HG03558 (cell line): ENCODE results near the gene ATP9B.
"Not testable (repeated sequence)": the region's sequence is repeated elsewhere in the genome, so short reads cannot be mapped to it uniquely, and the experiment has no call there.

Experiments used
- ATAC-seq: cut with Tn5 transposase; IDR thresholded peaks from one replicate; pipeline ENCODE4 v1.9.1; 2021; ENCODE audit warnings: moderate number of reproducible peaks; ENCODE audit not compliant: unreplicated experiment; ENCODE audit errors: extremely low read depth

ATP9B gene

DNA sequence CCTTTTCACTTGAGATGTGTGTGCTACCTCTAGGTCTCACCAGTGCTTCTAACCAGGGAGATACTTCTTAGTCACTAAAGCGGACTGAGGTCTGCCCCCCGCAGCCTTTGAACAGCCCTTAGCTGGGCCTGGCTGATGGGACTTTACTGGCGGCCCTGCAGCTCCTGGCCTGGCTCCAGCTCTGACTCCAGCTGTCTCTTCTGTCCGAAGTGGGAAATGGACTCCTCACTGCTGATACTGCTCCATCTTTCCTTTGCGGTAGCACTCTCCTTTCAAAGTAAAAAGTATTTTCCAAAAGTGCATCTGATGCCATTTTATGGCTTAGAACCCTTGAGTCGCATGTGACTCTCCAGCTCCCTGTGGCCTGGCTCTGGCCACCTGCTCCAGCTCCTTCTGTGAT lies 64.5 kb downstream of the ATP9B start:
- ATAC-seq = no peak

DNA sequence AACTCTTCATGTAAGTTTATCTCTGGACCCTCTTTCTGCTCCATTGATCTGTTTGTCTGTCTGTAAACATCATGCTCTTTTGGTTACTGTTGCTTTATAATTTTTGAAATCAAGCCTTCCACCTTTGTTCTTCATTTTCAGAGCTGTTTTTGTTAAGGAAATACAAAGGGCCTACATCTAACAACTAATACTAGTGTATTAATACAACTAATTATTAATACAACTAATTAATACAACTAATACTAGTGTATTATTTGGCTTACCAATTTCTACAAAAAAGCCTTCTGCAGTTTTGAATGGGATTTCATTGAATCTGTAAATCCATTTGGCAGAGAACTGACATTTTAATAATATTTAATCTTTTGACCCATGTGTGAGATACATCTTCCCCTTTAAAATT lies 66.7 kb downstream of the ATP9B start:
- no peak for ATAC-seq

DNA sequence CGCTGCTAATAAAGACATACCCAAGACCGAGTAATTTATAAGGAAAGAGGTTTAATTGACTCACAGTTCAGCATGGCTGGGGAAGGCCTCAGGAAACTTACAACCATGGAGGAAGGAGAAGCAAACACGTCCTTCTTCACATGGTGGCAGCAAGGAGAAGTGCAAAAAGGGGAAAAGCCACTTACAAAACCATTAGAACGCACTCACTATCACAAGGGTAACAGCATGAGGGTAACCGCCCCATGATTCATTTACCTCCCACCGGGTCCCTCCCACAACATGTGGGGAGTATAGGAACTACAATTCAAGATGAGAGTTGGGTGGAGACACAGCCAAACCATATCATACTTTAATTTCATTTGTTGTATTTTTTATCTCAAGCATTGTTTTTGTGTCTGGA lies 67.5 kb downstream of the ATP9B start:
- no peak for ATAC-seq

DNA sequence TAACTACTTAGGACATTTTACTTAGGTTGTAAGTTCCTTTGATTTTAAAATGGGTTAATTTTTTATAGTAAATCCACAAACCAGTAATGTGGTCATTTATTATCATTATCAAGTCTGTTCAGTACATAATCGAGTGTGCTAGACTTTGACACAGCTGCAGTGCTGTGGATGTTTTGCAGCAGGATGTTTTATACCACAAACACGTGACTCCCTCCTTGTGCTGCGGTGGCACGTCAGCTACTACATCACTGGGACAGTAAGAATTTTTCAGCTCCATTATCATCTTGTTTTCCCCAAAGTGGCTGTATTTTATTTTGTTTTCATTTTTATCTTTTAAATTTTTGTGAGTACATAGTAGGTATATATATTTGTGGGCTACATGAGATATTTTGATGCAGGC lies 70.0 kb downstream of the ATP9B start:
- ATAC-seq = no peak

DNA sequence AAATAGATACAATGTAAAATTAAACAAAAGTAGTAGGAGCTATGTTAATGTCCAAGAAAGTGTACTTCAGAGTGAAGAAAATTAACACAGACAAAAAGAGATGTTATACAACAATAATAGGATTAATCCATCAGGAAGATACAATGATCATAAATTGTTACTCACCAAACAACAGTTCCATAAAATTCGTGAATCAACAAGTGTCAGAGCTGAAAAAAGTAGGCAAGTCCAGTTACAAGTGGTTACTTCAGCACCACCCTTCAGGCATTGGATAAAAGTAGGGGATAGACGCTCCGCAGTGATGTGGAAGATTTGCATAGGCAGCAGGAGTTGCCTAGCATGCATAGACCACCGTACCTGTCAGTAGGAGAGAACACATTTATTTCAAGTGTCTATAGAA lies 77.8 kb downstream of the ATP9B start:
- ATAC-seq = no peak

DNA sequence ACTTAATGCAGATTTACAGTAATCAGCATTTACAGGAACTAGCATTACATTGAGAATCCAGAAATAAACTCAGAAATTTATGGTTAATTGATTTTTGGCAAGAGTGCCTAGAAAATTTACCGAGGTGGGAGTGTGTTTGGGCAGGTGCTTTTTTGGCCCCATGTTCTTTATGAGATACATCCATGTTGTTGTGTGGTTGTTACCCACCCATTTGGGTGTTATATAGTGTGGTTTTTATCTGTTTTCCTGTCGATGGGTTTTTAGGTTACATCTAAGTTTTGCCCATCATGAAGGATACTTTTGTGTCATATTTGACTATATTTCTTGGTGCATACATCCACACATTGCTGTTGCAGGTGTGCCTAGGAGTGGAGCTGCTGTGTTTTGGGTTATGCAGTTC lies 82.0 kb downstream of the ATP9B start:
- ATAC-seq = no peak

DNA sequence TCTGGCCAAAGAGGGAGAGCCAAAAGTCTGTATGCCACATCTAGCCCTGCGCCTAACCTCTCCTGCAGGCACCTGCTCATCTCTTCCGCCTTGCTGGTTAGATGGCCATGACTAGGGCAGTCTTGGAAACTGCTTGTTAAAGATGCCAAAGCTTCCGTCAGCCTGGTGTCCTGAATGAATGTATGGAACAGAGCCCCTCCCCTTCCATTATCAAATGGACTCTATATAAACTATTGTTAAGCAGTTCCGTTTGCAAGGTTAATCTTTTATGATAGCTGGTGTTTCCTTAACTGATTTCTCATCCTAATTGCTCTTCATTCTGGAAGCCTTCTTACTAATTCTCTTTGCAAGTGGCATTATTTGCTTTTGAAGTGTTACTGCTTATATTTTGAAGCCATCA lies 87.1 kb downstream of the ATP9B start:
- no peak for ATAC-seq

DNA sequence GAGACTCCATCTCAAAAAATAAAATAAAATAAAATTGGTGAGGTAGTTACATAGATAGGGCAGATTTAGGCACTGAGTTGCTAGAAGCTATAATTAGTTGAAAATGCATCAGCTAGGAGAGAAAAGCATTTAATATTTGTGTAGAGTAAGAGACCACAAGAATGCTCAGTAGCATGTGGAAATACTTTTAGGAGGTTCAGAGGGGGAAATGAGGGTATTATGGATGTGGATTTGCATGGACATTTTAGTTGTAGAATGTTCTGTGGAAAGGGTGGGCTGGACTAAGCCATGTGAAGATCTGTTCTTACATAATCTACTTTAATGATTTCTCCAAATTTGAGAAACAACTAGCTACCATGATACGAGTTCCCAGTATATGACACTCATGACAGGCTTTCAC lies 95.5 kb downstream of the ATP9B start:
- no peak for ATAC-seq

DNA sequence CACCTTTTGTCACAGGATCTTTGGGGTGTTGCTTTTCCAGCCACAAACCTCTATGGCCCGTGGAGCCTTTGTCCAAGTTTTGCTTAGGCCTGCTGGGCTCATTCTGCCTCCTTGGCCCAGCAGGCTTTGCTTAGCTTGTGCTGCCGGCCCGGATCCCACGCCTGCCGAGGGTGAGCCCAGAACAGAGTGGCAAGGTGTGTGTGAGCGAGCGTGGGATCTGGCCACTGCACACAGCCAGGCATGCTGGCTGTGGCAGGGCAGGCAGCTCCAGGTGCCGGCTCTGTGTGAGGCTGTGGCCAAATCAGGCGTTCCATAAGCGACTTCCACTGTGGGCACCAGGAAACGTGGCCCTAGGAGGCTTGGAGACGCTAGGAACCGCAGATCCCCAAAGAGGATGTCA lies 97.5 kb downstream of the ATP9B start:
- no peak for ATAC-seq

DNA sequence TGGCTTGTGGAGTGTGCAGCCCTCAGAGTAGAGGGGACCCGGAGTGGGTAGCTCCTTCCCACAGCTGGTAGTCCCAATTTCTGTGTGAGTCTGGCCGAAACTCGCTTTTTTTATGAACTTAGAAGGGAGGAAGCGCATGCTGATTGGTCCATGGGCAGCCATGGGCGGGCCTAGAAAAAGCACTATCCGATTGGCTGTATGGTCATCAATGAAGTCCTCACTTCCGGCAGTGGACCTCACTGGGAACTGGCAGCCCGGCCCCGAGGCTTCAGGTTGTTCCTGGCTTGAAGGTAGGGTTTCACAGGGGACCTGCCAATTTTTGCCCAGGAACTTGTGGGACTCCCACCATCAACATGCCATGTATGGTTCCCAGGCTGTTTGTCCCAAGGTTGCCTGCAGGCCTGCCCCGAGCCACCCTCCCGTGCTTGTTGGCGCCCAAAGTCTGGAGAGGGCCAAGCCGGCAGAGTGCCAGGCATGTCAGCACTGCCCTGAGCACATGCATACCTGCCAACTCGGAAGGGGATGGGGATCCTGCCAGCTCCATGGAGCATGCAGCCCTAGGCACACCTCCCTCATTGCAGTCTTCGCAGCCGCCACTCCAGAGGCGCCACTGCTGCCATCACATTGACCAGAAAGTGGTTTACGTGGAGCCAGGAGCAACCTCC lies 98.5 kb downstream of the ATP9B start:
- no peak for ATAC-seq

DNA sequence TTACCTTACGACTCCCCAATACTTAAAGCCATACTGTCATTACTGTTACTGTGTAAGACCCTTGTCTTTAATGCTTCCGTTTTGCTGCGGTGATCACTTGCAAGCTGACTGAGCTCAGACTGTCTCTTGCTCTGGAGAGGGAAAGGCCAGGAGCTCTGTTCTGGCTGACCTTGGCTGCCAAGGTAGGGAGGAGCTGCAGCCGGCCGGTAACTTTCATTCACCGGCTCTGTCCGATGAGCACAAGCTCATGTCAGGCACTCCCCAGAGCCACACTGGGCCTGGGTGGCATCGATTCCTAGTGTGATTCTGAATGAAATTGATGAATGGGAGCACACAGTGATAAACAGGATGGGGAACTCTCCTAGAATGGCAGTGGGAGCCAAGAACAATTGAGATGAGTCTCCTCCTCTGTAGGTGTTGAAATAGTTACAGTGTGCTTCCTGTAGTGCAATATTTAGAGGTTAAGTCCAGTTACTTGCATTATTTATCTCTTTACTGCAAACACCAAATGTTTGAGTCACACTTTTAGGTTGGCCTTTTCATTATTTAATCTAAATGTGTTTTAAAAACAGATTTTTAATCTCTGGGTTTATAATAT lies 100.9 kb downstream of the ATP9B start:
- ATAC-seq = no peak

DNA sequence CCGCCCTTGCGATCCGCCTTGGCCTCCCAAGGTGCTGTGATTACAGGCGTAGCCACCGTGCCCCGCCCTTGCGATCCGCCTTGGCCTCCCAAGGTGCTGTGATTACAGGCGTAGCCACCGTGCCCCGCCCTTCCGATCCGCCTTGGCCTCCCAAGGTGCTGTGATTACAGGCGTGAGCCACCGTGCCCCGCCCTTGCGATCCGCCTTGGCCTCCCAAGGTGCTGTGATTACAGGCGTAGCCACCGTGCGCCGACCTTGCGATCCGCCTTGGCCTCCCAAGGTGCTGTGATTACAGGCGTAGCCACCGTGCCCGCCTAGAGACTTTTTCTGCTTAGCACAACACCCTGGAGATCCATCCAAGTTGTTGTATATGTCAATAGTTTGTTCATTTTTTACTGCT lies 103.1 kb downstream of the ATP9B start:
- ATAC-seq = not testable (repeated sequence)

DNA sequence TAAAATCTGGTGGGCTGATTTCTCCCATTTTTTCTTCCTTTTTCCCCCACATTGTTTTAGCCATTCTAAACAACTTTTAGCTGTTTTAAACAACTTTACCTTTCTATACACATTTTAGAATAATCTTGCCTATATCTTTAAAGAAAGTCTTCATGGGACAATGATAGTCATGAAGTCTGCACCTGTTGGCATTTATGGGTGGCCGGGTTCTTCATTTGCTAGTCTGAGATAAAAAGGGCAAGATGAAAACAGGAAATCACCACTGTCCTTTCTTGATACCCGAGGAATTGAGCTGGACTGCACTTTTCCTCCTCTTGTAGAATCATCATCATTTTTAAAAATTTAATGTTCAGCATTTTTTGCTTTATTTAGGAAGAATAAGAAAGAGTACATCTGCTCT lies 104.5 kb downstream of the ATP9B start:
- ATAC-seq = no peak

DNA sequence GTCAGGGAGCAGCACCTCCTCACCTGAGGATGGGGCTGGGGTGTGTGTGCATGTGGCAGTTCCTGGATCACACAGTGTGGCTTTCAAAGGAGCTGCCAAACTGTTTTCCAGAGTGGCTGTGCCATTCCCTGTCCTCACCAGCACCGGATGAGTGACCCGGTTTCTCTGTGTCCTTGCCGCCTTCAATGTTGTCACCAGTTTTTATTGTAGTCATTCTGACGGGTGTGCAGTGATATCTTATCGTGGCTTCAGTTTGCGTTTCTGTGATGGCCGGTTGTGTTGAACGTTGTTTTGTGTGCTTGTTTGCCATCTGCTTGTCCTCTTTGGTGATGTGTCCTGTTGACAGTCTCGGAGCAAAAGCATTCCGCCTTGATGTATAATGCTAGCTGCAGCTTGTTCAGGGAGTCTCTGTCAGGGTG lies 108.9 kb downstream of the ATP9B start:
- no peak for ATAC-seq

DNA sequence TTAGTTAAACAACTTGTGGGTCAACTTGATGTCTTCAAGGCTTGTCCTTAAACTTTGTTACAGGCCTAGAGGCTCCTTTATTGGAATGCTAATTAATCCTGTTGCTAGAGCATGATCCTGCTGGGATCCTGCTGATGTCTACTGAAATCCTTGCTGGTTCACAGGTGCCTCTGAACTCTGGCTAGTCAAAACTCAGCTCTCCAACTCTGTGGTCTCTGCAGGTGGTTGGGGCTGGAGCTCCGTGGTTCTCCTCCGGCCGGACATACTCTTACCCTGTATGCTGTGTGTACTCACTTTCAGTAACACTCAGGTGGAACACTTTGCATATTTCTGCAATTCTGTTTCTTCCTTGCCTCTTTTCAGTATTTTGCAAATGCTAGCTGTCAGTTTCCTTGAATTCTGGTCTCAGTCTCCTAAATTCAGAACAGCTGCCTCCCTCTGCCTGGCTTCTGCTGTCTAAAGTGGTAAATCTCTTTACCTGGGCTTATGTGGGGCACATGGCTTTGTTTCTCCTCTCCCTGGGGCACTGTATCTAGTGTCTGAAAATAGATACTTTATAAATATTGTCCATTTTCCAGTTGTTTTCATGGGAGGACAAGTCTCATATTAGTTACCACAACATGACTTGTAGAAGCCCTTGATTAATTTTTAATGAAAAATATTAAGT lies 113.0 kb downstream of the ATP9B start:
- ATAC-seq = no peak

DNA sequence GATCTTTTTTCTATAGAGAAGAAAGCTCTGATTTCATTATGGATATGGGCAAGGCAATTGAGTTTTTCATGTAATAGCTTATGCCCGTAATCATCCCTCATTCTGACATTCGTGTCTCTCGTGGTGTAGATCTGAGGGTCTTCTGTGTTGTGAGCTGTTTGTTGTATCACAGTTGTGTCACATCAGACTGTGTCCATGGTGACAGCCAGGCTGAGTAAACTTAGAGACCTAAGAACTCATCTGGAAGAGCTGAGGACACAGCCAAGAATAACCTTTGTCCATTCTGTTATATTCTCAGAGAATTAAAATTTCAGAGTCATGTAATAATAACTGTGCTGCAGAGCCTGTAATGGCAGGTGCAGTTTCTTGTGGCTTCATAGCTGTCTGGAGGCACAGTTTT lies 116.5 kb downstream of the ATP9B start:
- no peak for ATAC-seq

DNA sequence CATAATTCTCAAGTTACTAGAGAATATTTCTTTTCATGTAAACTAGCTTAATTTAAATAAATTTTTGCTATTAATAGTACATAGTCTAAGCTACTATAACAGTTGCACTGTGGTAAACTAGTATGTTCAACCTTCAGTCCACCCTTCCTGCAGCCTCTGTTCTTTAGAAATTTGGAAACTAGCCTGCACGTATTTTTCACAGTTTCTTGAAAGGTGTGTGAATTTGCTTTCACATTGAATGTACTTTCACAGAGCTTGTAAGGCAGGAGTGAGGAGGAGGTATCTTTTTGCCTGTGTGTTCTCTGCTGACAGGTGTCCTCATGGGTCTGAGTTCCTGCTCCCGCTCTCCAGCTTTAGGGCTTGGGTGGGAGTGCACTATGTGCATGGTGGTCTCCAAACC lies 117.5 kb downstream of the ATP9B start:
- no peak for ATAC-seq

DNA sequence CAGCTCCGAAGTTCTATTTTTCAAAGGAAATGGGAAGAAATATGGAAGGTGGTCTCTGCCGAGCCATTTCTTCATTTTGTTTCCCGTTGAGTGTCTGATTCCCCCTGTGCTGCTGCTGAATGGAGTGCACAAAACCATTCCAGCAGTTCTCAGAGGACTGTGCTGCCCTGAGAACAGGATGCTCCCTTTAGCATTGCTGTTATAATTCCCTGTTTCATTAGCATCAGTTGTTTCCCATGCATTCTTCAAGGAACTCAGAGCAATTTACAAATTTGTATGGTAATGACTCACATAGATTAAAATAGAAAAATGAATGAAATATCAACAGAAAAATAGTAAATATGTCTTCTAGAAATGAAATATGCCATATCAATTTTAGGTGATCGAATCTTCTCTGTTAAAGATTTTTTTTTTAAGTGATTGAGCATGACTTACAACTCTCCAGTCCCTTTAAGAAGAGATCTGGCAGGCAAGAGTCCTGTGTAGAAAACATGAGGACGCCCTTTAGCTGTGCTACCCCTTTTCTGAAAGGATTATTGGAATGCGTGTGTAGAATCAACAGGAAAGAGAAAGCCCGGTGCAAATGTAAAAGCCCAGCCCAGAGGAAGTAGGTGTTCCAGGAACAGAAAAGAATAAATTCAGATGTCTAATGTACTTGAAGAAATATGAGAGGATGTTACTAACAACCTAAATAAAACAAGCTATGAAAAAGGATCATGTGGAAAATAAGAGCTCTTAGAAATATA lies 118.5 kb downstream of the ATP9B start:
- ATAC-seq = no peak

DNA sequence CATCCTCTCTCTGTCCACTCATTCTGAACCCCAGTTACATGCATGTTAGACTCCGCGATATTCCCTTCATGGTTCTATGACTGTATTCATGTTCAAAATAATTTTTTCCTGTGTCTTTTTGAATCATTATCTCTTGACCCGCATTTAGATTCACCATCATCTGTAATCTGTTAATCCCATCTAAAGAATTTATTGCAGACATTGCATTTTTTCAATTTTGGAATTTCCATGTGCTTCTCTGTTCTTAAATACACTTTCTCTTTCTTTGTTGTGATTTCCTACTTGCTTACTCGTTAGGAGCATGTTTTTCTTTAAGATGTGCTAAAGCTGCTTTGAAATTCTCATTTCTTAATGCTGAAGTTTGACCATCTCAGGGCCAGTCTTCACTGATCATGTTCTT lies 122.2 kb downstream of the ATP9B start:
- ATAC-seq = no peak

DNA sequence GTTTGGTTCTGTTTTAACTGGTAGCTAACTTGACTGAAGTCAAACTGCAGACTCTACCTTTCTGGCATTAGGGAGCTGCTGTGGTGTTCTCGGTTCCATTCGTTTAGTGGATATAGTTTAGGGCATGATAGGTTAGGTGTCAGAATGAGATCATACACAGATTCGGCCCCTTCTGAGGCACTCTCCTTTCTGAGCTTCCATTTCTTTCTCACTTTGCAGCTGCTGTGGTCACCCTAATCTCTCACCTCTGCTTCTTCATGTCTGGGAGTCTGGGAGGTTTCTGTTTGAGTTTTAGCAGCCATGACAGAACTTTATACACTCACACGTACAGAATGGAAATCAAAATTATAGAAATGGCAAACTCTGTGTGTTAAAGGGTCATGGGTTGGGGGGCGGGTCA lies 122.8 kb downstream of the ATP9B start:
- no peak for ATAC-seq

DNA sequence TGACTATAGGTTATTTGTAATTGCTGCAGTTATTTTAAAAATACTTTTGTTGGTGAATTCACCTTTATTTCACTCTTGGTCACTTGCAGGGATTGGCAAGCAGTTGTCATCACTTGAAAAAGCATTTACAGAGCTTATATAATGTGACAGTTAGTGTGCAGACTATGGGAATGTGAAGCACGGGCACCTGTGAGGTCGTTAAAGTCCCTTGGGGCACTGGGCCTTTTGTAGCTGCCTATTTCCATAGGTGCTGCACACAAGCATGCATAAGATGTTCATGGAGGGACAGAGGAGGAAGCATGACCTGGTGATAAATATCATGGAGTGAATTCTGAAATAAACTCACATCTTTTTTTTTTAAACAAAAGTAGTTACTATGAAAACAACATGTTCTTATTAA lies 124.6 kb downstream of the ATP9B start:
- ATAC-seq = no peak
